Erythroblast (primary cell): ENCODE measurements around the gene HELT.
"Not testable (repeated sequence)": the region's sequence is repeated elsewhere in the genome, so short reads cannot be mapped to it uniquely, and the experiment has no call there.

Experiments used
- DNase-seq, 2 experiments: peaks; one replicate each; lab custom pipeline; 2025; lab: John Stamatoyannopoulos, UW
- GATA1 ChIP-seq: IDR thresholded peaks from 2 replicates; pipeline ENCODE4 v1.6.1; 2011; ENCODE audit warnings: low read depth, mild to moderate bottlenecking, control low read depth, low read length, moderate library complexity
- POLR2A ChIP-seq: IDR thresholded peaks from 2 replicates; pipeline ENCODE4 v1.6.1; 2011; ENCODE audit warnings: mild to moderate bottlenecking, low read length

HELT gene

DNA sequence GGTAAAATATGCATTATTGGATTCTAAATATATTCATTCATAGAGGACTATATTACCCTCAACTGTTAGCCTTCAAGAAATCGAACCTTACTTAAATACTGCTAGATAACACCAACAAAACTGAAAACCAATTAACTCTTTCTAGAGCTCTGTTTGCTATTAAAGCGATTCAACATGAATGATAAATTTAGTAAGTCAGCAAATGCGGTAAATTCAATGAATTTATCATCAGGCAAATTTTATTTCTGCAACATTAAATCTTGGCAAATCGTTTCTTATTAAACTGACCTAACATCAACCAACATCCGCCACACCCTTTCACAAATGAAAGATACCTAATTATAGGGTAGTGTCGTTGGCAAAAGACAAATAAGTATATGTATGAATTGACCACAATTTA is 26.4 kb upstream of the HELT start:
- no peak for DNase-seq
- TF ChIP-seq GATA1 (no peak), POLR2A (no peak)

DNA sequence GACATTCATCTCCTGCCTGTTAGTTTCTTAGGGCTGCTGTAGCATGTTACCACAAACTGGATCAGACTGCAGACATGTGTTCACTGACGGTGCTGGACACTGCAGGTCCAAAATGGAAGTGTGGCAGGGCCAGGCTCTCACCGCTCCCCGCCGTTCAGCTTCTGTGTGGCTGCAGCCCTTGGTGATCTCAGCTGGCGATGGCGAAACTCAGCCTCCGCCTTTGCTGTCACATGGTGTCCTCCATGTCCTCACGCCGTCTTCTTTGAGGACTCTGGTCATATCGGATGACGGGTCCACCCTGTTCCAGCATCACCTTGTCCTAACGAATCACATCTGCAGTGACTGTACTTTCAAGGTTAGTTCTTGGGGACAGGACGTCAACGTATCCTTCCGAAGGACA is 25.9 kb upstream of the HELT start:
- TF ChIP-seq POLR2A, result no peak
- TF ChIP-seq GATA1, result no peak
- no peak for DNase-seq

GRCh38 chr4:184993247-184993646 is 25.0 kb upstream of the HELT start:
- no peak for DNase-seq
- TF ChIP-seq POLR2A (no peak), GATA1 (no peak)

DNA sequence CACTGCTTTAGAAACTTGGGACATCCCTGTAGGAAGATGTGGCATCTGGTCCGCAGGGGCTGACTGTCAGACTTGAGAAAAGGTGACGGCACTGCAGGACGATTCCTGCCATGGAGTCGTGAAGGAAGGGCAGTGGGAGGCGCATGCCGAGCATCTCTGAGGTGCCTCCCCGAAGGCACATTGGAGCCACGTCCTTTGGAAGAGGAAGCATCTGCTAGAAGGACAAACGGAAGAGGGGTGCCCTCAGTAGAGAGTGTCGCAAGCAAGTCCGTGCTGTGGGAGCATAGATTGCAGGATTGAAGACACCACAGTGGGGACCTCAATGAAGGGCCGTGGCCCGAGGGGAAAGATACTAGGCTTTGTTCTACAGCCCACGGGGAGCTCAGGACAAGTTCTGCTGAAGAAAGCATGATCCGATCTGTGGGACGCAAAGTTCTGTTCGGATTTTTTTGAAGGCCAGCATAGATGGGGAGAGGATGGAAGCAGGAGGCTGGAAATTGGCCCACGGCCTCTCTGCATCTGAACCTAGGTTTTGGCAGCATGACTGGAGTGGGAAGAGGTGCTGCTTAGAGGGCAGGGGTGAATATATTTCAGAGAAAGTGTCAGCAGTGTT is 24.2 kb upstream of the HELT start:
- DNase-seq, result no peak
- TF ChIP-seq POLR2A (no peak), GATA1 (no peak)

GRCh38 chr4:184994623-184995010 is 23.7 kb upstream of the HELT start:
- no peak for DNase-seq
- no peak for TF ChIP-seq GATA1
- TF ChIP-seq POLR2A, result no peak

- DNase-seq, result not testable (repeated sequence)
Observed at GRCh38 chr4:184997656-184998055, 20.6 kb upstream of the HELT start.

DNA sequence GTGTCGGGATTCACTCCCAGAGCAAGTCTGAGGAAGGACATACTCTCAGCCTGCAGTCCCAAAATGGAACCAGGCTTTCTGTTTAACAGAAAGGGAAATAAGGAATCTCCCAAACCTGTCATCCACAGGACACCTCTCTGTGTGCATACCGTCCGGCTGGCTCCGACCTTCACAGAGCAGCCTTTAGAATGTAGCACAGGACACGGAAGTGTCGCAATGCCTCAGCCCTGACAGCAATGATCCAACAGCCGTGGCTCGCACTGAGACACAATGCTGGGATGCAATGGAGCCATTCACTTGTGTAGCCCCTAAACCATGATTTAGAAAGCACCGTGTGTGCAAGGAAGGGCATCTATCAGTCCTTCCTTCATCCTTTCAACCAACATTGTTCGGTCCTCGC is 15.5 kb upstream of the HELT start:
- DNase-seq, result no peak
- TF ChIP-seq GATA1, result no peak
- no peak for TF ChIP-seq POLR2A

DNA sequence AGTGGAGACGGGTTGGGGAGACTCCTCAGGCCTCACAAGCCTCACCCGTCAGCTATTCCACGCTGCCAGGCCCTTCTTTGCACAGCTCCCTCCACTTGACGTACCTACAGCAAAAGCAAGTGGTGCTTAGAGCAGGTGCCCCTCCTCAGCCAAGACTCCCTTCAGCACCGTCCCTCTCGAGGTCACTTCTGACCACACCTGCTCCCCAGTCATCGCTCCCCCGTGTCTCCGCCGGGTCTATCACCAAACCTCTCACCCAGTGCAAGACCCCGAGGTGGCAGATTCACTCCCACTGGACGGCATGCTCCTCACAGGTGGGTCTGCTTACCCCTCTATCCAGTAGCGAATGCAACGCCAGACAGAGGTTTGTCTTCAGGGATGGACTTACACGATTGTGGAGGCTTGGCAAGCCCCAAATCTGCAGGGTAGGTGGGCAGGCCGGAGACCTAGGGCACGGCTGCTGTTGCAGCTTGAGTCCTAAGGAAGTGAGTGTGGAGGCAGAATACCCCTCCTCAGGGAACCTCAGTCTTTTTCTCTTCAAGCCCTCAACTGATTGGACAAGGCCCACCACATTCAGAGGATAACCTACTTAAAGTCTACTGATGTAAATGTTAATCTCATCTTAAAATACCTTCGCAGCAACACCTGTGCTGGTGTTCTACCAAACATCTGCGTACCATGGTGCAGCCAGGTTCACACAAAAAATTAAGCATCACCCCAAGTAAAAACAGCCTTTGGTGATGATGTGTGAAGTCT is 14.5 kb upstream of the HELT start:
- no peak for DNase-seq
- TF ChIP-seq GATA1 (no peak), POLR2A (no peak)

GRCh38 chr4:185004562-185005218 is 13.6 kb upstream of the HELT start:
- TF ChIP-seq GATA1 (no peak), POLR2A (no peak)

GRCh38 chr4:185005219-185005819 is 13.0 kb upstream of the HELT start:
- TF ChIP-seq POLR2A, result no peak
- TF ChIP-seq GATA1, result no peak
- DNase-seq, result peak; percentile 70 to 85

More at GRCh38 chr4:185004562-185005218, 13.6 kb upstream of the HELT start:
- no peak for DNase-seq

- no peak for TF ChIP-seq GATA1
- no peak for TF ChIP-seq POLR2A
- peak in 1 of 2 experiments; percentile 14 for DNase-seq
Observed at GRCh38 chr4:185011408-185011807, 6.9 kb upstream of the HELT start.

DNA sequence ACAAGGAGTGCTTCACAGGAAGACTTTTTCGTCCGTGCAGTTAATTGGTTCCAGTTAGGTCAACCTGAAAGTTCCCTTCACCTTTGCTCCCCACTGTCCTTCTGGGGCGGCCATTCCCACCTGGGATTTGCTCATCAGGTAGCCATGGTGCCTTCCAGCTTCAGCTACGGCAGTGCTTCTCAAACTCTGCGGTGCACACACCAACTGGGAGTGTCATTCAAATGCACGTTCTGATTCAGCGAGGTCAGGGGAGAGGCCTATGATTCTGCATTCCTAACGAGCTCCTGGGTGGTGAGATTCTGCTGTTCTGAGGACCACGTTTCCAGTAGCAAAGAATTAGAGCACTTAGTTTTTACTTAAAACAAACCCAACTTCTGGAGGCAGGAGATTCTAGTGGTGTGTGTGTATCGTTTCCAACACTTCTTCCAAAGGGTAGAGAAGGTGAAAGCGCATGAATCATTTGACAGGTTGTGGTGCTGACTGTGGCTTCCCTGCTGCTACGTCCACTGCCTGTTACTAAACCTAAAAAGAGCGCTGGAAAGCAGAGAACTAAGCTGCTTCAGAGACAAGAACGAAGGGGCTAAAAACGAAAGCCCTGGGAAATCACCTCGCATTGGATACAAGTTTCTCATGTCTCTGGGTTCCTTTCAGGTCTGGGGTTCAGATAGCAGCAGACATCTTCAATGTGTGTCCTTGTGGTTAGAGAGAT is 4.7 kb upstream of the HELT start:
- DNase-seq, result no peak
- TF ChIP-seq POLR2A, result no peak

GRCh38 chr4:185015108-185015507 is 3.2 kb upstream of the HELT start:
- no peak for DNase-seq
- TF ChIP-seq GATA1, result no peak
- no peak for TF ChIP-seq POLR2A
